ENCODE results near the gene COL9A2.
"Not testable (repeated sequence)": the region's sequence is repeated elsewhere in the genome, so short reads cannot be mapped to it uniquely, and the experiment has no call there.

Gene COL9A2

GRCh38 chr1:40357625-40358024 is 40.5 kb upstream of the COL9A2 start:
- TF ChIP-seq CTCF (IDR thresholded peaks at IDR 0.05) = no peak
- no peak overlapping the region for H3K27ac ChIP-seq
- no peak overlapping the region for H3K4me3 ChIP-seq
- DNase-seq (ENCODE audit: low spot score) = no peak

GRCh38 chr1:40353082-40353481 is 36.0 kb upstream of the COL9A2 start:
- Histone ChIP-seq H3K27ac (peak overlapping the region in 1 of 2 donors; percentile 49), H3K4me3 (no peak overlapping the region)
- no peak for DNase-seq (ENCODE audit: low spot score)
- no peak for TF ChIP-seq CTCF (IDR thresholded peaks at IDR 0.05)

- Histone ChIP-seq H3K27ac (no peak overlapping the region), H3K4me3 (no peak overlapping the region)
- DNase-seq (ENCODE audit: low spot score) = no peak
- no peak for TF ChIP-seq CTCF (IDR thresholded peaks at IDR 0.05)
Observed at GRCh38 chr1:40352126-40352525, 35.0 kb upstream of the COL9A2 start.

GRCh38 chr1:40351124-40351523 is 34.0 kb upstream of the COL9A2 start:
- no peak for TF ChIP-seq CTCF (IDR thresholded peaks at IDR 0.05)
- H3K27ac ChIP-seq = no peak overlapping the region
- DNase-seq (ENCODE audit: low spot score) = no peak
- no peak overlapping the region for H3K4me3 ChIP-seq

GRCh38 chr1:40350391-40350790 is 33.3 kb upstream of the COL9A2 start:
- no peak for TF ChIP-seq CTCF (IDR thresholded peaks at IDR 0.05)
- DNase-seq (ENCODE audit: low spot score) = no peak
- H3K4me3 ChIP-seq = no peak overlapping the region
- H3K27ac ChIP-seq = no peak overlapping the region

- no peak for TF ChIP-seq CTCF (IDR thresholded peaks at IDR 0.05)
- DNase-seq (ENCODE audit: low spot score) = no peak
- Histone ChIP-seq H3K4me3 (peak overlapping the region; percentile 12), H3K27ac (peak overlapping the region in 1 of 2 donors; percentile 38)
Observed at GRCh38 chr1:40344597-40344996, 27.5 kb upstream of the COL9A2 start.

GRCh38 chr1:40342381-40342717 is 25.3 kb upstream of the COL9A2 start:
- H3K4me3 ChIP-seq; DNase-seq (ENCODE audit: low spot score); H3K27ac ChIP-seq: not testable (repeated sequence)
